Measurements from ENCODE around the gene NEK6. TPM values are rescaled to one million over a fixed set of nuclear protein-coding genes. Genes with fewer than 3 reads are reported as not detected.

NEK6 gene
- total RNA-seq, 2 donors from 2014 or later = 15.5 to 23.6 TPM

DNA sequence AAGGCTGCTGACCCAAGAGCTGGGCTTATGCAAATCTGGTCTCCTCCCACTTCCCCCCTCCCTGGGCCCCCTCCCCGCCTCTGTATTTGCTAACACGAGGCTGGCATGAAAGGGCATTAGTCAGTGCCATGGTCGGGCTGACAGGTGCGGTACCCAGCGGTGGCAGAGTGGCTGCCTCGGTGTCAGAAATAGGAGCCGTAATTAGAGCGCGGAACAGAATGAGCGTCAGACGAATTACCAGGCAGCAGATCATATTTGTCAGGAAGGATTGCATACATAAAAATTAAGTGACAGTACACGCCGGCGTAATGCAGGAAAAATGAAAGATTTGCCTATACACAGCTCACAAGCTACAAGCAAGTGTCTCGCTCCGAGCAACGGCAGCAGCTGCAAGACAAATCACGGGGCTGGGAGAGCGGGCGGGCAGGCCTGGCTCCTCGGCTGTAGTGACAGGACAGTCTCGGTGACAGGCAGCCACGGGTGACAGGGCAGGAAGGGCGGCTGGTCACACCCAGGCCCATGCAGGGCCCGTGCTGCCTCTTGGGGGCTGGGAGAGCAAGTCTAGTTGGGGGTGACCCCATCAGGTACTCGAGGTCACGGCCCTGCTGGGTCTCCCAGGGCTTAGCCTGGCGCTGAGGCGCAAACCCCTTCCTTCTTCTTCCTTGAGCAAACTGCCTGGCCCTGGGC lies 72.4 kb downstream of the NEK6 start:
- no peaks in the 10 kb centered on the region for H3K9me3 ChIP-seq
- no peaks in the 10 kb centered on the region for H3K4me1 ChIP-seq
- ATAC-seq = no peak
- WGBS, 2 donors = 89 to 92% methylated on average over 26 of the region's 29 CpGs
- no peak for DNase-seq
- no peak overlapping the region for H3K27ac ChIP-seq
- TF ChIP-seq POLR2A (IDR thresholded peaks at IDR 0.05) = no peak
- TF ChIP-seq, protein P1, sequence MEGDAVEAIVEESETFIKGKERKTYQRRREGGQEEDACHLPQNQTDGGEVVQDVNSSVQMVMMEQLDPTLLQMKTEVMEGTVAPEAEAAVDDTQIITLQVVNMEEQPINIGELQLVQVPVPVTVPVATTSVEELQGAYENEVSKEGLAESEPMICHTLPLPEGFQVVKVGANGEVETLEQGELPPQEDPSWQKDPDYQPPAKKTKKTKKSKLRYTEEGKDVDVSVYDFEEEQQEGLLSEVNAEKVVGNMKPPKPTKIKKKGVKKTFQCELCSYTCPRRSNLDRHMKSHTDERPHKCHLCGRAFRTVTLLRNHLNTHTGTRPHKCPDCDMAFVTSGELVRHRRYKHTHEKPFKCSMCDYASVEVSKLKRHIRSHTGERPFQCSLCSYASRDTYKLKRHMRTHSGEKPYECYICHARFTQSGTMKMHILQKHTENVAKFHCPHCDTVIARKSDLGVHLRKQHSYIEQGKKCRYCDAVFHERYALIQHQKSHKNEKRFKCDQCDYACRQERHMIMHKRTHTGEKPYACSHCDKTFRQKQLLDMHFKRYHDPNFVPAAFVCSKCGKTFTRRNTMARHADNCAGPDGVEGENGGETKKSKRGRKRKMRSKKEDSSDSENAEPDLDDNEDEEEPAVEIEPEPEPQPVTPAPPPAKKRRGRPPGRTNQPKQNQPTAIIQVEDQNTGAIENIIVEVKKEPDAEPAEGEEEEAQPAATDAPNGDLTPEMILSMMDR (IDR thresholded peaks at IDR 0.05) = no peak
- intact Hi-C loops (cut with DNase I) = no loop called here
- no peaks in the 10 kb centered on the region for H3K27me3 ChIP-seq
- H3K4me3 ChIP-seq = no peak overlapping the region
- H3K36me3 ChIP-seq (replicated peaks in 1 of 2; ENCODE audit: insufficient read depth in 1 of 2, low read depth in 2 of 2) = peaks cover 6 to 36% of the 10 kb centered on the region in 2 donors

DNA sequence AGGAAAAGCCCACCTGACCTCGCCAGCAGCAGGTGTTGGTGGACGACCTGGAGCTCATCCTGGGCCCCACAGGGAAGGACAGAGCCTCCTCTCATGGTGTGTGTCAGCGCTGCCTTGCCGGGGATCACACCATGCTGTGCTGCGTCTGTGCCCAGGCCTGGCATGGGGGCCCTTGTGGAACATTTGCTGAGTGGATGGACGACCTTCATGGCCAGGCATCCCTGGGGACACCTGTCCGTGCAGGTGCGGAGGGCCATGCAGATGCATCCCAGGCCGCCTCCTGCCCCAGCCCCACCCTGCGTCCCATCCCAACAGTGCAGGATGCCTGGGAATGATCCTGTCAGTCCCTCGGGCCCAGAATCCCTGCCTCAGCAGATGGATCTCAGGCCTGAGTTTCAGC lies 73.8 kb downstream of the NEK6 start:
- Histone ChIP-seq H3K9me3 (no peaks in the 10 kb centered on the region), H3K27ac (no peak overlapping the region), H3K4me1 (no peaks in the 10 kb centered on the region), H3K4me3 (no peak overlapping the region), H3K36me3 (replicated peaks in 1 of 2; ENCODE audit: insufficient read depth in 1 of 2, low read depth in 2 of 2) (peaks cover 6 to 32% of the 10 kb centered on the region in 2 donors), H3K27me3 (no peaks in the 10 kb centered on the region)
- WGBS, 2 donors = 77 to 95% methylated on average over 7 to 10 of the region's 11 CpGs
- DNase-seq (no peak), ATAC-seq (no peak)
- TF ChIP-seq POLR2A (IDR thresholded peaks at IDR 0.05) = no peak
- TF ChIP-seq, protein P1 (IDR thresholded peaks at IDR 0.05) = no peak
- intact Hi-C loops (cut with DNase I) = no loop called here

DNA sequence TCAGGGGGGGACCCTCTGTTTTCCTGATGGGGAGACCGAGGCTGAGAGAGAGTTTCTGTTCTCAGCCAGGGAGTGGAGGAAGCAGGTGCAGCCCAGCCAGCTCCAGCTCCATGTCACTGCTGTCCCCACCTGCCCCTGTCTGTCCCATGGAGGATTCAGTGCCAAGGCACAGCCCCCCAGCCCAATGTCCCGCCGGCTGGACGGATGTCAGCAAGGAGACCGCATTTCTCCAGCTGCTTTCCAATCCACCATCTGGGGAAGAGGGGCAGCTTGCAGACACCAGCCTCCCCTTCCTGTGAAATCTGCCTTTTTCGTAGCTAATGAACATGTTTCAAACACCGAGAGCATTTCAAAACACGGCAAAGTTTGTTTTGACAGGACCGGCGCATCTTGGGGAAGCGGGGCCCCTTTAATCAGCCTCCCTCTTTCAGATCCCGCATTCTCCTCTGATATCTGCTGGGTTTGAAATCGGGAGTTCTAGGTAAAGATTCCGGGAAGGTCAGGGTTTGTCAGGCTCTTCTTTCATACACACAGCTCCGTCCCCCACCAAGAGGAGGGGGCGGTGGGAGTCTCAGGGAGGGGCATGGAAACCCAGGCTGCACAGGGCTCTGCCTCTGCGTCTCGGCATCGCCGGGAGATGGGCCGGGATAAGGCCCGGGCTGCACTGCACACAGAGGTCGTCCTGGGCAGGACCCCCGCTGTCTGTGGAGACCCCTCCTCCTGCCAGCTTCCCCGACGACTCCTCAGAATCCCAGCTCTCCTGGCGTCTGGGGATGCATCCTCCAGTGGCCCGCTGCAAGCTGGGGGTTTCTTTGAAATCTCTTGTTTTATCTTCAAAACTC lies 74.8 kb downstream of the NEK6 start:
- Histone ChIP-seq H3K27ac (no peak overlapping the region), H3K36me3 (replicated peaks in 1 of 2; ENCODE audit: insufficient read depth in 1 of 2, low read depth in 2 of 2) (peaks cover 0 to 25% of the 10 kb centered on the region in 2 donors), H3K27me3 (no peaks in the 10 kb centered on the region), H3K9me3 (peaks cover 0 to 6% (median 0%) of the 10 kb centered on the region in 3 donors), H3K4me3 (no peak overlapping the region), H3K4me1 (no peaks in the 10 kb centered on the region)
- no peak for ATAC-seq
- intact Hi-C loops (cut with DNase I) = no loop called here
- 81 to 87% methylated on average over 27 of the region's 28 CpGs for whole genome bisulfite sequencing, 2 donors
- no peak for TF ChIP-seq POLR2A (IDR thresholded peaks at IDR 0.05)
- TF ChIP-seq, protein P1 (IDR thresholded peaks at IDR 0.05) = no peak
- DNase-seq = no peak

DNA sequence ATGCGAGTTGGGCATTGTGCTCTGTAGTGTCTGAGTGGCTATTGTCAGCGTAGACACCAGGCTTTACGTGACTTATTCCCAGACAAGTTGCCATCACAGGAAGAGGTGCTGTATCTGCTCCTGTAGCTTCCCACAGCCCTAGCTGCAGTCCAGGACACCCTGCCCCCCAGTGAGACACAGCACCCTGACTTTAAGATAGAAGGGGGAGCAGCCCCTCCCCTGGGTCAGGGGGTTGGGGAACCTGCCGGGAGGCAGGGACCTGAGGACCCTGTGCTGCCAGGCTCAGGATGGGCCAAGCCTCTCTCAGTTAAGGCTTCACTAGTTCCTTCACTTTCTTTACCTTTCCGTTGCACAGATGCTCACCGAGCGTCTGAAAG lies 75.4 kb downstream of the NEK6 start:
- Histone ChIP-seq H3K4me3 (no peak overlapping the region), H3K4me1 (no peaks in the 10 kb centered on the region), H3K36me3 (replicated peaks in 1 of 2; ENCODE audit: insufficient read depth in 1 of 2, low read depth in 2 of 2) (peaks cover 0 to 20% of the 10 kb centered on the region in 2 donors), H3K27me3 (no peaks in the 10 kb centered on the region), H3K27ac (no peak overlapping the region), H3K9me3 (peaks cover 0 to 9% (median 0%) of the 10 kb centered on the region in 3 donors)
- ATAC-seq = no peak
- DNase-seq = no peak
- 93 to 94% methylated on average over 7 of the region's 7 CpGs for WGBS, 2 donors
- no peak for TF ChIP-seq POLR2A (IDR thresholded peaks at IDR 0.05)
- TF ChIP-seq, protein P1 (IDR thresholded peaks at IDR 0.05) = no peak
- intact Hi-C loops (cut with DNase I) = no loop called here

Measured in body of pancreas (tissue), 4 donors.